ENCODE results near the gene DENND6B. TPM values are rescaled to one million over a fixed set of nuclear protein-coding genes. Genes with fewer than 3 reads are reported as not detected.
"Not testable (repeated sequence)": the region's sequence is repeated elsewhere in the genome, so short reads cannot be mapped to it uniquely, and the experiment has no call there.

The DENND6B gene
- total RNA-seq, 4 donors from 2014 or later, result 8.6 to 13.1 (median 11.7) TPM

DNA sequence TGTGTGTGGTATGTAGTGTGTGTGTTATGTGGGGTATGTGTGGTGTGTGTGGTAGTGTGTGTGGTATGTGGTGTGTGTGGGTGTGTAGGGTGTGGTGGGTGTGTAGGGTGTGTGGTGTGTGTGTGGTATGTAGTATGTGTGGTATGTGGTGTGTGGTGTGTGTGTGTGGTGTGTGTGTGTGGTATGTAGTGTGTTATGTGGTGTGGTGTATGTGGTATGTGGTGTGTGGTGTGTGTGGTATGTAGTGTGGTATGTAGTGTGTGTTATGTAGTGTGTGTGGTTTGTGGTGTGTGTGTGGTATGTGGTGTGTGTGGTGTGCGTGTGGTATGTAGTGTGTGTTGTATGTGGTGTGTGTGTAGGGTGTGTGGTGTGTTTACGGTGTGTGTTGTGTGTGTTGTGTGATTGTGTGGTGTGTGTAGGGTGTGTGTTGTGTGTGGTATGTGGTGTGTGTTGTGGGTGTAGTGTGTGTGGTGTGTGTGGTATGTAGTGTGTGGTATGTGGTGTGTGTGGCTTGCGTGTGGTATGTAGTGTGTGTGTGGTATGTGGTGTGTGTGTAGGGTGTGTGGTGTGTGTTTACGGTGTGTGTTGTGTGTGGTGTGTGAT, 12.1 kb upstream of the DENND6B start:
- Histone ChIP-seq H3K4me3 (no peak overlapping the region), H3K36me3 (no peaks in the 10 kb centered on the region), H3K27ac (no peak overlapping the region), H3K9me3 (no peaks in the 10 kb centered on the region), H3K27me3 (no peaks in the 10 kb centered on the region), H3K4me1 (peaks cover 0 to 12% (median 4%) of the 10 kb centered on the region in 4 donors)
- TF ChIP-seq, protein P1, sequence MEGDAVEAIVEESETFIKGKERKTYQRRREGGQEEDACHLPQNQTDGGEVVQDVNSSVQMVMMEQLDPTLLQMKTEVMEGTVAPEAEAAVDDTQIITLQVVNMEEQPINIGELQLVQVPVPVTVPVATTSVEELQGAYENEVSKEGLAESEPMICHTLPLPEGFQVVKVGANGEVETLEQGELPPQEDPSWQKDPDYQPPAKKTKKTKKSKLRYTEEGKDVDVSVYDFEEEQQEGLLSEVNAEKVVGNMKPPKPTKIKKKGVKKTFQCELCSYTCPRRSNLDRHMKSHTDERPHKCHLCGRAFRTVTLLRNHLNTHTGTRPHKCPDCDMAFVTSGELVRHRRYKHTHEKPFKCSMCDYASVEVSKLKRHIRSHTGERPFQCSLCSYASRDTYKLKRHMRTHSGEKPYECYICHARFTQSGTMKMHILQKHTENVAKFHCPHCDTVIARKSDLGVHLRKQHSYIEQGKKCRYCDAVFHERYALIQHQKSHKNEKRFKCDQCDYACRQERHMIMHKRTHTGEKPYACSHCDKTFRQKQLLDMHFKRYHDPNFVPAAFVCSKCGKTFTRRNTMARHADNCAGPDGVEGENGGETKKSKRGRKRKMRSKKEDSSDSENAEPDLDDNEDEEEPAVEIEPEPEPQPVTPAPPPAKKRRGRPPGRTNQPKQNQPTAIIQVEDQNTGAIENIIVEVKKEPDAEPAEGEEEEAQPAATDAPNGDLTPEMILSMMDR (IDR thresholded peaks at IDR 0.05), result no peak
- no peak for TF ChIP-seq EP300 (IDR thresholded peaks at IDR 0.05)
- no peak for TF ChIP-seq POLR2A (IDR thresholded peaks at IDR 0.05)
- WGBS, 2 donors, result 93 to 94% methylated on average over 4 of the region's 4 CpGs
- no peak for DNase-seq (ENCODE audit: low spot score in 2 of 2)

DNA sequence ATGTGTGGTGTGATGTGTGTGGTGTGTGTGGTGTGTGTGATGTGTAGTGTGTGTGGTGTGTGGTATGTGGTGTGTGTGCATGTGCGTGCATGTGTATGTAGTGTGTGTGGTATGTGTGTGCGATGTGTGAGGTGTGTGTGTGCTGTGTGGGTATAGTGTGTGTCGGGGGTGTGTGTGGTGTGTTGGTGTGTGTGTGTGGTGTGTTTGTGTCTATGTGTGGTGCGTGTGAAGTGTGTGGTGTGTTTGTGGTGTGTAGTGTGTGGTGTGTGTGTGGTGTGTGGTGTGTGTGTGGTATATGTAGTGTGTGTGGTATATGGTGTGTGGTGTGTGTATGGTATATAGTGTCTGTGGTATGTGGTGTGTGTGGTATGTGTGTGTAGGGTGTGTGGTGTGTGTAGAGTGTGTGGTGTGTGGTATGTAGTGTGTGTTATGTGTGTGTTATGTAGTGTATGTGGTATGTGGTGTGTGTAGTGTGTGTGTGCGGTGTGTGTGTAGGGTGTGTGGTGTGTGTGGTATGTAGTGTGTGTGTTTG, 11.3 kb upstream of the DENND6B start:
- Histone ChIP-seq H3K27ac (no peak overlapping the region), H3K27me3 (no peaks in the 10 kb centered on the region), H3K4me1 (peaks cover 0 to 12% (median 4%) of the 10 kb centered on the region in 4 donors), H3K9me3 (no peaks in the 10 kb centered on the region), H3K36me3 (no peaks in the 10 kb centered on the region), H3K4me3 (no peak overlapping the region)
- TF ChIP-seq, protein P1 (IDR thresholded peaks at IDR 0.05), result no peak
- TF ChIP-seq POLR2A (IDR thresholded peaks at IDR 0.05), result no peak
- no peak for TF ChIP-seq EP300 (IDR thresholded peaks at IDR 0.05)
- WGBS, 2 donors, result 93 to 96% methylated on average over 5 of the region's 5 CpGs
- no peak for DNase-seq (ENCODE audit: low spot score in 2 of 2)

DNA sequence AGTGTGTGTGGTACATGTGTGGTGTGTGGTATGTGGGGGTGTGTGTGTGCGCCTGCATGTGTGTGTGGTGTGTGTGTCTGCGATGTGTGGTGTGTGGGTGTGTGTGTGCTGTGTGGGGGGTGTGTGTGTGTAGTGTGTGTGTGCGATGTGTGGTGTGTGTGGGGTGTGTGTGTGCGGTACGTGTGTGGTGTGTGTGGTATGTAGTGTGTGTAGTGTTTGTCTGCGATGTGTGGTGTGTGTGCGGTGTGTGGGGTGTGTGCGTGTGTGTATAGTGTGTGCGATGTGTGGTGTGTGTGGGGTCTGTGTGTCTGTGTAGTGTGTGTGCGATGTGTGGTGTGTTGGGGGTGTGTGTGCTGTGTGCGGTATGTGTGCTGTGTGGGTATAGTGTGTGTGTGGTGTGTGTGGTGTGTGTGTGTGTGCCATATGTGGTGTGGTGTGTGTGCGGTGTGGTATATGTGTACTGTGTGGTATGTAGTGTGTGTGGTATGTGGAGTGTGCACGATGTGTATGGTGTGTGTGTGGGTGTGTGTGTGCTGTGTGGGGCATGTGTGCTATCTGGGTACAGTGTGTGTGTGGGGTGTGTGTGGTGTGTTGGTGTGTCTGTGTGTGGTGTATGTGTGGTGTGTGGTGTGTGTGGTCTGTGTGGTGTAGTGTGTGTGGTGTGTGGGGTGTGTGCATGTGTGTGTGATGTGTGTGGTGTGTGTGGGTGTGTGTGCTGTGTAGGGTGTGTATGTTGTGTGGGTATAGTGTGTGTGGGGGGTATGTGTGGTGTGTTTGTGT, 10.6 kb upstream of the DENND6B start:
- DNase-seq (ENCODE audit: low spot score in 2 of 2), result no peak
- no peak overlapping the region for H3K27ac ChIP-seq
- peaks cover 0 to 7% (median 2%) of the 10 kb centered on the region in 4 donors for H3K4me1 ChIP-seq
- no peaks in the 10 kb centered on the region for H3K9me3 ChIP-seq
- H3K36me3 ChIP-seq, result no peaks in the 10 kb centered on the region
- H3K27me3 ChIP-seq, result no peaks in the 10 kb centered on the region
- TF ChIP-seq POLR2A (IDR thresholded peaks at IDR 0.05) (no peak), EP300 (IDR thresholded peaks at IDR 0.05) (no peak)
- TF ChIP-seq, protein P1 (IDR thresholded peaks at IDR 0.05), result no peak
- H3K4me3 ChIP-seq, result no peak overlapping the region
- 92 to 94% methylated on average over 13 of the region's 13 CpGs for WGBS, 2 donors

DNA sequence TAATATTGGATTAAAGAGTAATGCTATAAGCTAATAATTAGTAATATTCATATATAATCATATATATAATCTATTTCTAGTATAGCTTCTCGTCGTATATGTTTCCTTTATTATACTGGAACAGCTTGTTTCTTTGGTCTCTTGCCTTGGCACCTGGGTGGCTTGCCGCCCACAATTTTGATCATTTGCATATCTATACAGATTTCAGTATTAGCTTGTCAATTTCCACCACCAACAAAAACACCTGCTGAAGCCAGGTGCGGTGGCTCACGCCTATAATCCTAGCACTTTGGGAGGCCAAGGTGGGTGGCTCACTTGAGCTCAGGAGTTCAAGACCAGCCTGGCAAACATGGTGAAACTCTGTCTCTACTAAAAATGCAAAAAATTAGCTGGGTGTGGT, 7.6 kb upstream of the DENND6B start:
- WGBS, 2 donors, result 88 to 95% methylated on average over 5 of the region's 5 CpGs
- H3K9me3 ChIP-seq; DNase-seq (ENCODE audit: low spot score in 2 of 2); H3K36me3 ChIP-seq; H3K4me3 ChIP-seq; H3K4me1 ChIP-seq; H3K27me3 ChIP-seq: not testable (repeated sequence)
- peak overlapping the region in 1 of 4 donors; percentile 47 for H3K27ac ChIP-seq

DNA sequence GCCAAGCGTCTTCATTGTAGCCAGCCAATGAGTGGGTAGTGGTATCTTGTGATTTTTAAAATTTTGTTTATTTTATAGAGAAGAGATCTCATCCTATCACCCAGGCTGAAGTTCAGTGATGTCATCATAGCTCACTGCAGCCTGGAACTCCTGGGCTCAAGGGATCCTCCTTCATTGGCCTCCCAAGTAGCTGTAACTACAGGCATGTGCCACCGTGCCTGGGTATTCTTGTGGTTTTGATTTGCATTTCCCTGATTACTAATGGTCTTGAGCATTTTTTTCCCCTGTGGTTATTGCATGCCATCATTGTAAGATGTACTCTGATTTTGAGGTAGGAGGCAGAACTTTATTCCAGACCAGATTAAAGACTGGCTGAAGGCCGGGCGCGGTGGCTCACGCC, 2.4 kb upstream of the DENND6B start:
- WGBS, 2 donors, result 91 to 92% methylated on average over 6 of the region's 6 CpGs
- no peak for DNase-seq (ENCODE audit: low spot score in 2 of 2)
- H3K9me3 ChIP-seq, result no peaks in the 10 kb centered on the region

More for the DNA sequence above, 2.4 kb upstream of the DENND6B start:
- peaks cover 0 to 20% (median 16%) of the 10 kb centered on the region in 4 donors for H3K4me1 ChIP-seq
- H3K4me3 ChIP-seq, result no peak overlapping the region
- no peaks in the 10 kb centered on the region for H3K27me3 ChIP-seq
- no peaks in the 10 kb centered on the region for H3K36me3 ChIP-seq
- H3K27ac ChIP-seq, result no peak overlapping the region
- TF ChIP-seq, protein P1 (IDR thresholded peaks at IDR 0.05), result no peak
- TF ChIP-seq POLR2A (IDR thresholded peaks at IDR 0.05) (no peak), EP300 (IDR thresholded peaks at IDR 0.05) (no peak)
